Activated CD8-positive, alpha-beta memory T cell treated with anti-CD3 and anti-CD28 coated beads for 24 hours (primary cell): ENCODE data around the gene TFAP2D.
A peak's percentile ranks its signal among the peaks of the same experiment; 100 is the strongest.

Source experiments
- DNase-seq: peaks from one replicate; pipeline ENCODE4 v3.0.0-alpha.2; 2020

TFAP2D gene

GRCh38 chr6:50721978-50722377 lies 8.7 kb downstream of the TFAP2D start:
- no peak for DNase-seq

GRCh38 chr6:50722829-50723554 lies 9.7 kb downstream of the TFAP2D start:
- DNase-seq = no peak

- no peak for DNase-seq
Measured at GRCh38 chr6:50724381-50725124, 11.2 kb downstream of the TFAP2D start.

- no peak for DNase-seq
Measured at GRCh38 chr6:50734488-50734887, 21.2 kb downstream of the TFAP2D start.

GRCh38 chr6:50742161-50742560 lies 28.8 kb downstream of the TFAP2D start:
- no peak for DNase-seq

- DNase-seq = no peak
Measured at GRCh38 chr6:50744976-50745375, 31.6 kb downstream of the TFAP2D start.

- DNase-seq = no peak
Measured at GRCh38 chr6:50762798-50763197, 49.5 kb downstream of the TFAP2D start.

GRCh38 chr6:50778696-50779095 lies 65.4 kb downstream of the TFAP2D start:
- no peak for DNase-seq

- DNase-seq = no peak
Measured at GRCh38 chr6:50780382-50780781, 67.1 kb downstream of the TFAP2D start.

GRCh38 chr6:50785921-50786320 lies 72.6 kb downstream of the TFAP2D start:
- no peak for DNase-seq

- no peak for DNase-seq
Measured at GRCh38 chr6:50791900-50792508, 78.7 kb downstream of the TFAP2D start.

- no peak for DNase-seq
Measured at GRCh38 chr6:50792771-50793170, 79.4 kb downstream of the TFAP2D start.

GRCh38 chr6:50795574-50795973 lies 82.2 kb downstream of the TFAP2D start:
- no peak for DNase-seq

GRCh38 chr6:50804283-50804682 lies 91.0 kb downstream of the TFAP2D start:
- no peak for DNase-seq

- no peak for DNase-seq
Measured at GRCh38 chr6:50807035-50807434, 93.7 kb downstream of the TFAP2D start.

- DNase-seq = no peak
Measured at GRCh38 chr6:50815436-50816114, 102.2 kb downstream of the TFAP2D start.

GRCh38 chr6:50816115-50816675 lies 102.9 kb downstream of the TFAP2D start:
- DNase-seq = peak; percentile 67

GRCh38 chr6:50816947-50817645 lies 103.8 kb downstream of the TFAP2D start:
- DNase-seq = no peak

- DNase-seq = no peak
Measured at GRCh38 chr6:50817646-50817950, 104.3 kb downstream of the TFAP2D start.

GRCh38 chr6:50818020-50818419 lies 104.7 kb downstream of the TFAP2D start:
- DNase-seq = no peak

GRCh38 chr6:50818673-50819072 lies 105.3 kb downstream of the TFAP2D start, which contains the start of gene TFAP2B:
TSS of gene TFAP2B (plus strand) at chr6:50818871. CDS start at chr6:50818892, 21 bp downstream.
- no peak for DNase-seq

- no peak for DNase-seq
Measured at GRCh38 chr6:50819466-50819903, 106.2 kb downstream of the TFAP2D start.
